Prostate gland (tissue), 2 donors: ENCODE data around the gene NECTIN1. TPM values are rescaled to one million over a fixed set of nuclear protein-coding genes. Genes with fewer than 3 reads are reported as not detected.

Experiments used
- DNase-seq: peaks from one replicate; pipeline ENCODE4 v3.0.0-alpha.2; 2019; ENCODE audit warnings: low spot score
- H3K27ac ChIP-seq, 2 donors: fragments of 200-600 bp; sonication (generic); 2 replicates each; pipeline ENCODE4 v1.5.1; 2017 to 2019
- H3K27me3 ChIP-seq: fragments of 200-600 bp; sonication (generic); replicated peaks from 2 replicates; pipeline ENCODE4 v1.5.1; 2019; ENCODE audit not compliant: insufficient read depth
- H3K36me3 ChIP-seq, 2 donors: fragments of 200-600 bp; sonication (generic); 1 replicate in 1 of 2; 2 replicates in 1 of 2; pipeline versions ENCODE4 v1.5.1 to v1.8.1; 2017 to 2019
- H3K4me1 ChIP-seq: fragments of 200-600 bp; sonication (generic); replicated peaks from 2 replicates; pipeline ENCODE4 v1.5.1; 2019
- H3K4me3 ChIP-seq, 2 donors: fragments of 200-600 bp; sonication (generic); 2 replicates each; pipeline ENCODE4 v1.5.1; 2017 to 2019
- H3K9me3 ChIP-seq: fragments of 200-600 bp; sonication (generic); 2 replicates; pipeline ENCODE4 v1.5.1; 2017
- POLR2A ChIP-seq: fragments of 450-650 bp; IDR thresholded peaks from one replicate; pipeline ENCODE4 v1.6.1; 2016; ENCODE audit warnings: antibody characterized with exemption, mild to moderate bottlenecking
- POLR2AphosphoS5 ChIP-seq: sonication (generic); formaldehyde crosslinking; IDR thresholded peaks from one replicate; pipeline ENCODE4 v1.6.1; 2017; ENCODE audit warnings: antibody characterized with exemption
- WGBS: methylation state at CpG from one replicate; pipeline ENCODE4 v1.1.5; 2018; 5-methylcytosine and 5-hydroxymethylcytosine counted together
- intact Hi-C: fragments of 100-400 bp; cut with DNase I; formaldehyde crosslinking; loops from one replicate; pipeline ENCODE4 v1.14.2; 2022
- total RNA-seq, 2 donors: library from RNA; depleted of rRNA; stranded (reverse); fragments of >200 nt; gene quantifications; one replicate each; pipeline ENCODE4 v1.1.0, GENCODE V29; 2016
- TF ChIP-seq, protein P1 (sequence below), 4 experiments: fragments of 200-600 bp in 2 of 4; fragments of 450-650 bp in 2 of 4; sonication (generic) in 2 of 4; IDR thresholded peaks; 1 replicate in 3 of 4; 2 replicates in 1 of 4; pipeline ENCODE4 v1.5.1; 2016 to 2019; ENCODE audit warnings: antibody characterized with exemption in 4 of 4, mild to moderate bottlenecking in 2 of 4, moderate library complexity in 2 of 4

Gene NECTIN1
- total RNA-seq, 2 donors from 2014 or later: 18.7 to 28.2 TPM

DNA sequence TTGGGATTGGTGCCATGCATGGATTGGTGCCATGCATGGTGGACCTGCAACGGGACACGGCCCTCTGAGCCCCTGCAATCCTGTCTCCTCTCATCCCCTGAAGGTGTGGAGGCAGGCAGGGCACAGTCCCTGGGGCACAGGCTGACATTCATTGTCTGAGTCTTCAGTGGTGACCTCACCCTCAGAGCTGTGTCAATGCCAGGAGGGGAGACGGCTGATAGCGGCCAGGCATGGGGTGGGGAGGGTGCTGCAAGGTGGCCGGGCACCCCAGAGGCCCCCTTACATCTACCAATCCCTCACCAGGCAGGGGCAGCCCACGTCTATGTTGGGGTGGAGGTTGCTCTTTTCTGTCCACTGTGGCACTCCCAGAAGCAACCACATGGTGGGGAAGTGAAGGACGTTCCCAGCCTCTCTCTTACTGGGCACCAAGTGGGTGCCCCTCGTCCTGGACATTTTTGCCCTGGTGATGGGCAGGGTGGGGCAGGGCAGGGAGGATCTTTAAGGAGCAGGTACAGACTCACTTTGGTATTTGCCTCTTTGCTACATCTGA, 47.6 kb downstream of the NECTIN1 start:
- no peak for DNase-seq
- Histone ChIP-seq H3K4me3 (no peak overlapping the region), H3K27me3 (no peaks in the 10 kb centered on the region), H3K36me3 (no peaks in the 10 kb centered on the region), H3K9me3 (no peaks in the 10 kb centered on the region), H3K27ac (peak overlapping the region; percentile 63 to 75), H3K4me1 (peaks cover 33% of the 10 kb centered on the region)
- TF ChIP-seq, protein P1, sequence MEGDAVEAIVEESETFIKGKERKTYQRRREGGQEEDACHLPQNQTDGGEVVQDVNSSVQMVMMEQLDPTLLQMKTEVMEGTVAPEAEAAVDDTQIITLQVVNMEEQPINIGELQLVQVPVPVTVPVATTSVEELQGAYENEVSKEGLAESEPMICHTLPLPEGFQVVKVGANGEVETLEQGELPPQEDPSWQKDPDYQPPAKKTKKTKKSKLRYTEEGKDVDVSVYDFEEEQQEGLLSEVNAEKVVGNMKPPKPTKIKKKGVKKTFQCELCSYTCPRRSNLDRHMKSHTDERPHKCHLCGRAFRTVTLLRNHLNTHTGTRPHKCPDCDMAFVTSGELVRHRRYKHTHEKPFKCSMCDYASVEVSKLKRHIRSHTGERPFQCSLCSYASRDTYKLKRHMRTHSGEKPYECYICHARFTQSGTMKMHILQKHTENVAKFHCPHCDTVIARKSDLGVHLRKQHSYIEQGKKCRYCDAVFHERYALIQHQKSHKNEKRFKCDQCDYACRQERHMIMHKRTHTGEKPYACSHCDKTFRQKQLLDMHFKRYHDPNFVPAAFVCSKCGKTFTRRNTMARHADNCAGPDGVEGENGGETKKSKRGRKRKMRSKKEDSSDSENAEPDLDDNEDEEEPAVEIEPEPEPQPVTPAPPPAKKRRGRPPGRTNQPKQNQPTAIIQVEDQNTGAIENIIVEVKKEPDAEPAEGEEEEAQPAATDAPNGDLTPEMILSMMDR (IDR thresholded peaks at IDR 0.05): peak in 3 of 4 experiments; percentile 9 to 43 (median 35)
- TF ChIP-seq POLR2AphosphoS5 (no peak), POLR2A (no peak)
- intact Hi-C loops: no loop called here
- 42% methylated on average over 8 of the region's 8 CpGs for WGBS

DNA sequence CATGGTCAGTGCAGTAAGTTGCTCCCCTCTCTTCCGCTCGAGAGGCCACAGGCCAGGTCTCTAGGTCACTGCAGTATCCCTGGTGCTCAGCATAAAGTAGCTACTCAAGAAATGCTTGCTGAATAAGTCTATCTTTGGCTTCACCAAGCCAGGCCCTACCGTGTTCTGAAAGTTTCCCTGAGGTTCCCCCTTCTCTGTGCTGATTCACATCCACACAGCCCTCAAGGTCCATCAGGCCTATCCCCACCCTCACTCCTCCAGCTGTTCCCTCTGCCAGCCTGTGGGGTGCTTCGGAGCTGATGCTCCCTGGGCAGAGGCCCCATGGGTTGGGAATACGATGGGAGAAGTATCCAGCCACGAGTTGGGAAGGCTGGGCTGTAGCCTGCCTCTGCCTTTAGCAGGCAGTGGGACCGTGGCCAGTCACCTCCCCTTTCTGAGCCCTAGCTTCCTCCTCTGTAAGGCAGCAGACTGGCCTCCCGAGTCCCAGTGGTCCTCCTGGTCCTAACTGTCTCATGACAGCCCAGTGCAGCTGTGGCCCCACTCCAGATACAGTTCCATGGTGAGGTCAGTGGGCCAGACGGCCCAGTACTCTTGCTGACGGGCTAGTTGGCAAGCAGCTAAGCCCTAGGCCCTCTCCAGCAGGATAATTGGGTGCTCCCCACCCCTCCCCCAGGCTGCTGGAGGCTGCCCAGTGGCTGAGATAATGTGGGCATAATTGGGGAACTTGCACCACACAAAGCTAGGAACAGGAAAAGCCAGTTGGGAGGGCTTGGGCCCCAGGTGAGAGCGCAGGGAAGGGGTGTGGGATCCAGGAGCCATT, 48.2 kb downstream of the NECTIN1 start:
- peak; percentile 67 for DNase-seq
- peak overlapping the region; percentile 63 to 75 for H3K27ac ChIP-seq
- H3K9me3 ChIP-seq: no peaks in the 10 kb centered on the region
- 41% methylated on average over 11 of the region's 11 CpGs for WGBS
- H3K36me3 ChIP-seq: no peaks in the 10 kb centered on the region
- TF ChIP-seq POLR2AphosphoS5: peak; percentile 32
- TF ChIP-seq, protein P1 (IDR thresholded peaks at IDR 0.05): no peak
- no peak overlapping the region for H3K4me3 ChIP-seq
- intact Hi-C loops: no loop called here
- H3K4me1 ChIP-seq: peaks cover 30% of the 10 kb centered on the region
- no peaks in the 10 kb centered on the region for H3K27me3 ChIP-seq

DNA sequence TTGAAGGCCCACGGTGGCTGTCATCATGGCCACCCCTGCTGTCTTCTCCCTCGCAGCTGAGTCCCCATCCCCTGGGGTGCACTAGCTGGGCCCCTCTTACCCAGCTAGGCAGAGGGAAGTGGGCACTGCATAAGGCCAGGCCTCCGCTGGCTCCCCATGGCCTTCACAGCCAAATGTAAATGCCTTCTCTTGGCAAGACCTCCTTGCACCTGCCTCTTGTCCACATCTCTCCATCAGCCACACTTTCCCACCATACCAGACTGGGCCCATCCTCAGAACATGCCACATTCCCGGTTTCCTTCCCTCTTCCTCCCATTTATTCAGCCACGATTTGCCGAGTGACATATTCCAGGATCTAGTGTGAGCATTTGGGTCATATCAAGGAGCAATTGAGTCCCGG, 49.7 kb downstream of the NECTIN1 start:
- H3K27ac ChIP-seq: no peak overlapping the region
- no peaks in the 10 kb centered on the region for H3K27me3 ChIP-seq
- peaks cover 24% of the 10 kb centered on the region for H3K4me1 ChIP-seq
- WGBS: 88% methylated on average over 7 of the region's 7 CpGs
- H3K4me3 ChIP-seq: no peak overlapping the region
- intact Hi-C loops: no loop called here
- H3K9me3 ChIP-seq: no peaks in the 10 kb centered on the region
- DNase-seq: no peak
- no peaks in the 10 kb centered on the region for H3K36me3 ChIP-seq
- no peak for TF ChIP-seq POLR2A
- TF ChIP-seq, protein P1 (IDR thresholded peaks at IDR 0.05): no peak
- no peak for TF ChIP-seq POLR2AphosphoS5

DNA sequence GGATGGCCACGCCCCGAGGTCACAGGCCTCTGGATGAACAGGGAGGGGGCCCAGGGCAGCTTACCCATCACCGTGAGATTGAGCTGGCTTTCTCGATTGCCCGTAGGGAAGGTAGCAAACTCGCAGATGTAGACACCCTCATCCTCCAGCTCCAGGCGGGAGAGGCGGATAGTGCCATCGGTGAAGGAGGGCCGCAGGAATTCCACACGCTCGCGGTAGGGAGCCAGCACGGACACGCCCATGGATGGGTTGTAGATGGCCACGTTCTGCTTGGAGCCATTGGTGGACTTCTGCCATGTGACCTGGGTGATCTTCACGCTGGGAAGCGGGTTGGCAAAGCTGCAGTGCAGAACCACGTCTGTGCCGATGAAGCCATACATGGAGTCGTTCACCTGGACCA, 50.6 kb downstream of the NECTIN1 start:
- intact Hi-C loops: no loop called here
- 92% methylated on average over 21 of the region's 21 CpGs for WGBS
- no peaks in the 10 kb centered on the region for H3K27me3 ChIP-seq
- no peaks in the 10 kb centered on the region for H3K9me3 ChIP-seq
- no peak for DNase-seq
- no peaks in the 10 kb centered on the region for H3K36me3 ChIP-seq
- peaks cover 14% of the 10 kb centered on the region for H3K4me1 ChIP-seq
- no peak overlapping the region for H3K4me3 ChIP-seq
- TF ChIP-seq POLR2AphosphoS5 (no peak), POLR2A (no peak)
- TF ChIP-seq, protein P1 (IDR thresholded peaks at IDR 0.05): no peak
- no peak overlapping the region for H3K27ac ChIP-seq

DNA sequence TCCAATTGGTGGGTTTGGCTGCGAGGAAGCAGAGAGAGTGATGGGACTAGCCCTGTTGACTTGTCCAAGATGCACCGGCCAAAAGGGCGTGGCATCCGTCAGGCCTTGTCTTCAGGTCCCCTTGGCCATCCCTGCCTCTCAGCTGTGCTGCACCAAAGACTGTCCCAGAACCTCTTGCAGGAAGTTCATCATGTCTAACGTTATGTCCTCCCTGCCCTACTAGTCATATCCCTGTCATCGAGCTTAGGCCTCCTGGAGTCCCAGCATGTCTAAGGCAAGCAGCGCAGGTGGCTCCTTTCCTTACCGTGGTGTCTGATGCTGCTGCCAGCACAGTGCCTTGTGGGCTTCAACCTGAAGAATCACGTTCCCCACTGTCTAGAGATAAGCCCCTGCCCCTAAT, 51.2 kb downstream of the NECTIN1 start:
- no peak for DNase-seq
- no peaks in the 10 kb centered on the region for H3K9me3 ChIP-seq
- H3K4me1 ChIP-seq: peaks cover 12% of the 10 kb centered on the region
- 97% methylated on average over 9 of the region's 9 CpGs for WGBS
- no peak overlapping the region for H3K27ac ChIP-seq
- no peak for TF ChIP-seq POLR2A
- TF ChIP-seq, protein P1 (IDR thresholded peaks at IDR 0.05): no peak
- TF ChIP-seq POLR2AphosphoS5: no peak
- no peak overlapping the region for H3K4me3 ChIP-seq
- intact Hi-C loops: no loop called here
- no peaks in the 10 kb centered on the region for H3K27me3 ChIP-seq
- no peaks in the 10 kb centered on the region for H3K36me3 ChIP-seq
